HG02798 (cell line): ENCODE measurements around the gene PPP6R3.

Source experiments
- ATAC-seq: cut with Tn5 transposase; IDR thresholded peaks from one replicate; pipeline ENCODE4 v1.9.1; 2021; ENCODE audit warnings: mild to moderate bottlenecking; ENCODE audit not compliant: unreplicated experiment, poor library complexity

Gene PPP6R3, protein sequence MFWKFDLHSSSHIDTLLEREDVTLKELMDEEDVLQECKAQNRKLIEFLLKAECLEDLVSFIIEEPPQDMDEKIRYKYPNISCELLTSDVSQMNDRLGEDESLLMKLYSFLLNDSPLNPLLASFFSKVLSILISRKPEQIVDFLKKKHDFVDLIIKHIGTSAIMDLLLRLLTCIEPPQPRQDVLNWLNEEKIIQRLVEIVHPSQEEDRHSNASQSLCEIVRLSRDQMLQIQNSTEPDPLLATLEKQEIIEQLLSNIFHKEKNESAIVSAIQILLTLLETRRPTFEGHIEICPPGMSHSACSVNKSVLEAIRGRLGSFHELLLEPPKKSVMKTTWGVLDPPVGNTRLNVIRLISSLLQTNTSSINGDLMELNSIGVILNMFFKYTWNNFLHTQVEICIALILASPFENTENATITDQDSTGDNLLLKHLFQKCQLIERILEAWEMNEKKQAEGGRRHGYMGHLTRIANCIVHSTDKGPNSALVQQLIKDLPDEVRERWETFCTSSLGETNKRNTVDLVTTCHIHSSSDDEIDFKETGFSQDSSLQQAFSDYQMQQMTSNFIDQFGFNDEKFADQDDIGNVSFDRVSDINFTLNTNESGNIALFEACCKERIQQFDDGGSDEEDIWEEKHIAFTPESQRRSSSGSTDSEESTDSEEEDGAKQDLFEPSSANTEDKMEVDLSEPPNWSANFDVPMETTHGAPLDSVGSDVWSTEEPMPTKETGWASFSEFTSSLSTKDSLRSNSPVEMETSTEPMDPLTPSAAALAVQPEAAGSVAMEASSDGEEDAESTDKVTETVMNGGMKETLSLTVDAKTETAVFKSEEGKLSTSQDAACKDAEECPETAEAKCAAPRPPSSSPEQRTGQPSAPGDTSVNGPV

DNA sequence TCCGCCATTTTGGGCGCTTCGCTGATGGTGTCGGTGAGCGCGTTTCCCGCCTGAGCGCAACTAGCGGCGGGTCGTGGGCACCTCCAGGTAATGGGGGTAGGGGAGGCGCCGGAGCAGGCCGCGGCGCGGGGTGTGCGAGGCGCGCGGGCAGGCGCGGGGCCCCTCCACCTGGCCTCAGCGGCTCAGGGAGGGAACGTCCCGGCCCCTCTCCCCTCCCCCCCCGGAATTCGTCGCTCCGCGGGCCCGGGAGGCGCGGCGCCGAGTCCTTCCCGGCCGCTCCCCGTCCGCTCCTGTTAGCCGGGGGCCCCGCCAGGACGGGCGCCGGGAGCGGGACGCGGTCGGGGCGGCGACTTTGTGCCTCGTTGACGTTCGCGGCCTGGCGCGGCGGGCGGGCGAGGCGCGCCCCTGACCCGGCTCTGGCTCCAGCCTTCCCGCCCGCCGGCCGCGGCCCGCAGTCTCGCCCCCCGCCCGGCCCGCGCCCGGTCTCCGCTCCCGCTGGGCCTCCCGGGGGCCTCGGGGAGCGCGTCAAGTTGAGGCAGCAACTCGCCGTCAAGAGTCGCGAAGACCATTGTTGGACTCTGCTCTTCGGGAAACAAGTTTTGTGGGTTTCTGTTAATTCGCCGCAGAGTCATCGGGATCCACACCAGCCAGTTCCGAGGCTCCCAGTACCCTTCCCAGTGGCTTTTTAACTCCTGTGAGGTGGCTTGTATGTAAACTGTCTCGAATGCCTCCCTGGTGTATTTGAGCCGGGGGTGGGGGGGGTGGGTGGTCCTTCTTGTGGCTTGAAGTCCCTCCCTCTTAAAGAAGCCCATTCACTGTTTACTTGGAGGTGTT lies at the start of gene PPP6R3:
TSS of gene PPP6R3 (plus strand) at position 12 of the 834 bp plus-strand sequence. CDS start 76,913 bp downstream, outside the sequence.
- no peak for ATAC-seq

DNA sequence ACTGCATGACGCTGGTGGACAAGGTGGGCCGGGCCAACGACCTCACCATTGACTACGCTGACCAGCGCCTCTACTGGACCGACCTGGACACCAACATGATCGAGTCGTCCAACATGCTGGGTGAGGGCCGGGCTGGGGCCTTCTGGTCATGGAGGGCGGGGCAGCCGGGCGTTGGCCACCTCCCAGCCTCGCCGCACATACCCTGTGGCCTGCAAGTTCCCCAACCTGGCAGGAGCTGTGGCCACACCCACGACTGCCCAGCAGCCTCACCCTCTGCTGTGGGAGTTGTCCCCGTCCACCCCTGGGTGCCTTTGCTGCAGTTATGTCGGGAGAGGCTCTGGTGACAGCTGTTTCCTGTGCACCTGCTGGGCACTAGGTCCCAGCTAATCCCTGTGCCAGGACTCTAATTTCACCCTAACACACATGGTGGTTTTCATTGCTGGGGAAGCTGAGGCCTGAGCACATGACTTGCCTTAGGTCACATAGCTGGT lies 49.0 kb upstream of the PPP6R3 start:
- ATAC-seq: no peak

DNA sequence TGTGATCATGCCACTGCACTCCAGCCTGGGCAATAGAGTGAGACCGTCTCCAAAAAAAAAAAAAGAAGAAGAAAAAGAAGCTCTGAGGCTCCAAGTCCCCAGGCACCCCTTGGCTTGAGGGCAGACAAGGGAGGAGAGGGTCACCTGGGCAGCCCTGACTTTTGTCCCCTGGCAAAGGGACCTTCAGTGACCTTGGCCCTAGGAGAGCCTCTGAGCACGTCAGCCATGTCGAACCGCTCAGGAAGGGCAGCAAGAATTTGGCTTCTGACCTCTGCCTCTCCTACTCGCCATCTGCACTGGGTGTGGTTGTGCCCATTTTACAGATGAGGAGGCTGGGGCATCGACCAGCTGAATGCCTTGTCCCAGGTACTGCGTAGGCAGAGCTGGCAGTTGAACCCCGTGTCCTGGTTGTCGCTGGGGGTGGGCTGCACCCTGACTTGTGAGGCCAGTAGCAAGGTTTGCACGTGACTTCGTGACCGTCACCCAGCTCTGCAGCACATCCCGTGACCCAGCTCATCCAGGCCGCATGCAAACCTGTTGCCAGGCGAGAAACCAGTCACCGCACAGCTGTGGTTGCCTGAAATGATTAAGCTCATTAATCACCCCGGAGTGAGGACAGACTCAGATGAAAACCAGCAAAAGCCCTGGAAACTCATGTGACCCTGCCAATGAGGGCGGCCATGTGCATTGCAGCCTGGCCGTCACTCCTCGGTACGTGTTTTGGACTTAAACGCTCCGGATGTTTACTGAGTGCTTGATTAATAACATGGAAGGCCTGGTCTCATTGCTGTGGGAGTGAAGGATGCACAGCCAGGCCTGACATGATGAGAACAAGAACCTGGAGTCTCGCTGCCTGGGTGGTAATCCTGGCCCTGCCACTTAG lies 47.7 kb upstream of the PPP6R3 start:
- peak; percentile 53 for ATAC-seq

DNA sequence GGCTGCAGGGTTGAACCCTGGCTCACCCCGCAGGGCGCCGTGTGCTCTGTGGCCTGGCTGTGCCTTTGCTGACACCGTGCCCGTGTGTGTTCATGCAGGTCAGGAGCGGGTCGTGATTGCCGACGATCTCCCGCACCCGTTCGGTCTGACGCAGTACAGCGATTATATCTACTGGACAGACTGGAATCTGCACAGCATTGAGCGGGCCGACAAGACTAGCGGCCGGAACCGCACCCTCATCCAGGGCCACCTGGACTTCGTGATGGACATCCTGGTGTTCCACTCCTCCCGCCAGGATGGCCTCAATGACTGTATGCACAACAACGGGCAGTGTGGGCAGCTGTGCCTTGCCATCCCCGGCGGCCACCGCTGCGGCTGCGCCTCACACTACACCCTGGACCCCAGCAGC lies 47.0 kb upstream of the PPP6R3 start:
- no peak for ATAC-seq

DNA sequence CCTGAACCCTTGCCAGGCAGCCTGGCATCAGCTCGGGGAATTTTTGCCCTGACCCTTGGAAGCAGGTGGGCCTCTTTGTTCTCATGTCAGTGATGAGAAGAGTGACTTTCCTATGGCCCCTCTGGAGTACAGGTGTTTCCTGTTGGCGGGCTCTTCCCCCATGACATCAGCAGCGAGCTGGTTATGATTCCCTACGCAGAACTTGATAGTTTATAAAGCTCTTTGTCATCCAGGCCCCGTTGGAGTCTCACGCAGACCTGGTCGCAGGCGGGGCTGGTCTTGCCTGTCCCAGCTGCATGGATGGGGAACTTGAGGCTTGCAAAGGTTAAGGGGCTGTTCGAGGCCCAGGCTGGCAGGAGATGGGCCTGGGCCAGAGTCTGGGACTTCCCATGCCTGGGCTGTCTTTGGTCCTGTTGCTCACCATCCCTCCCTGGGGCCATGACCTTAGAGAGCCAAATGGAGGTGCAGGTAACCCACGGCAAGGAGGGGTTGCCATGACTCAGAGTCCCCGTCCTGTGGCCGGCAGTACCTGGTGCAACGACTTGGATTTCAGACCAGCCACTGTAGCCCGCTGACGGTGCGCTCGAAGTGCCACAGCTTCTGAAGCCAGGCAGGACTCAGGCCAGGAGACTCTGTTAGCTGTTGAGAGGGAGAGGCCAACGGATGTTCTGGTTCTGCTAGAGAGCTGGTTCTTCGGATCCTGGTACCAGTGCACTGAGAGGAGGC lies 45.9 kb upstream of the PPP6R3 start:
- no peak for ATAC-seq

DNA sequence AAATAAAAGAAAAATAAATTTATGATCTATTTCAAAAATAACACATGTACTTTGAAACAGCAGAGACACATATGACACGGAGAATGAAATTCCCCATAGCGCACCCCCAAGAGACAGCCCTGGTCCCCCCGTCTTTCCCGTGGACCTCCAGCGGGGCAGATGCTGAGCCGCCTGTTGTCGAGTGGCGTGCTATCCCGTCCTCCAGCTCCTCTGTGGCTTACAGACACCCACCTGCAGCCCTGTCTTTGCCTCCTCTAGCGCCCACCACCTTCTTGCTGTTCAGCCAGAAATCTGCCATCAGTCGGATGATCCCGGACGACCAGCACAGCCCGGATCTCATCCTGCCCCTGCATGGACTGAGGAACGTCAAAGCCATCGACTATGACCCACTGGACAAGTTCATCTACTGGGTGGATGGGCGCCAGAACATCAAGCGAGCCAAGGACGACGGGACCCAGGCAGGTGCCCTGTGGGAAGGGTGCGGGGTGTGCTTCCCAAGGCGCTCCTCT lies 44.4 kb upstream of the PPP6R3 start:
- no peak for ATAC-seq

DNA sequence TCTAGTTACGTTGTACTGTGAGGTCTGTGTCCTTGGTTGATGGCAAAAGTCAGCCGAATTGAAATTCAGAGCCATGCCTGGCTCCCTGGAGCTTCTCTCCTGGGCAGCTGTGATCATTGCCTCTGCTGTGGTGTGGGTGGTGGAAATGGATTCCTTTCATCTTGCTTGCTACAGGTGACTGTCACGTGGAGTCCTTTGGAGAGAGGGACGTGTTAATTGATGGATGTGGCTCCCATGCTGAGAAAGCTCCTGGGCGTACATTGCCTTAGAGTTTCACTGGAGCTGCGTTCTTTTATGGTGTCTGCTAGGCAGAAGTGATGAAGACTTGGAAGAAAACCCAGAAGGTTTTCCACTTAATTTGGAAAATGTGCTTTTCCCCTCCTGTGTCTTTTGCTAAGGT lies 41.9 kb upstream of the PPP6R3 start:
- no peak for ATAC-seq

DNA sequence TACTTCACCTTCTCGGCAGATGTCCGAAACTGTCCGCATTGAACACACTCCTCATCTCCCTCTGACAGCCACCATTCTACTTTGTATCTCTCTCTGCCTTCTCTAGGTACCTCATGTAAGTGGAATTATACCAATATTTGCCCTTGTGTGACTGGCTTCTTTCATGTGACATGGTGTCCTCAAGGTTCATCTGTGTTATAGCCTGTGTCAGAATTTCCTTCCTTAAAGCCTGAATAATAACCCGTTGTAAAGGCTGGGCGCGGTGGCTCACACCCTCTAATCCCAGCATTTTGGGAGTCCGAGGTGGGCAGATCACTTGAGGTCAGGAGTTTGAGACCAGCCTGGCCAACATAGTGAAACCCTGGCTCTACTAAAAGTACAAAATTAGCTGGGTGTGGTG lies 40.4 kb upstream of the PPP6R3 start:
- no peak for ATAC-seq

DNA sequence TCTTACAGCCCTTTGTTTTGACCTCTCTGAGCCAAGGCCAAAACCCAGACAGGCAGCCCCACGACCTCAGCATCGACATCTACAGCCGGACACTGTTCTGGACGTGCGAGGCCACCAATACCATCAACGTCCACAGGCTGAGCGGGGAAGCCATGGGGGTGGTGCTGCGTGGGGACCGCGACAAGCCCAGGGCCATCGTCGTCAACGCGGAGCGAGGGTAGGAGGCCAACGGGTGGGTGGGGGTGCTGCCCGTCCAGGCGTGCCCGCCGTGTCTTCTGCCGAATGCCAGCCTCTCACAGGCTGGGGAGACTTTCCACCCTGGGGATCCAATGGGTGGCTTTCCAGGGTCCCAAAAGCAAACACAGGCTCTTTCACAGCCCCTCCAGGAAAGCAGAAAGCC lies 37.1 kb upstream of the PPP6R3 start:
- ATAC-seq: no peak

DNA sequence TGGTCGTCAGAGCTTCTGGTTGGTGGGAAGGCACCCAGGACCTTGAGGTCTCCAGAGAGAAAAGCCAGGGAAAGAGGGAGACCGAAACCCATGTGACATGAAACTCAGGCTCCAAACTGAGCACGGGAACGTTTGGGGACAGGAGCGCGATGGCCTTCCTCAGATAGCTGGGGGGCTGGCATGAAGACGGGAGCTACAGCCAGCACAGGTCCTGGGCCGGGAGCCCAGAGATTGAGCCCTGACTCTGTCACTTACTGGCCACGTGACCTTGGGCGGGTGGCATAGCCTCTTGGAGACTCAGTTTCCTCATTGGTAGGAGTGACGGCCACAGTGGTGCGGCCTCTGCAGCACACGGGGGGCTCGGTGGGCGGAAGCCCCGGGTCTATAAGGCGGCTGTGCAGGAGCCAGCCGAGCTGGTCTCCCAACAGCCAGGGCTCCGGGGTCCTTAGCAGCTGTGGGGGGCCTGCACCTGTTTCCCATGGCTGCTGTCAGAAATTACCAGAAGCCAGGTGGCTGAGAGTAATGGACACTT lies 36.4 kb upstream of the PPP6R3 start:
- ATAC-seq: no peak

DNA sequence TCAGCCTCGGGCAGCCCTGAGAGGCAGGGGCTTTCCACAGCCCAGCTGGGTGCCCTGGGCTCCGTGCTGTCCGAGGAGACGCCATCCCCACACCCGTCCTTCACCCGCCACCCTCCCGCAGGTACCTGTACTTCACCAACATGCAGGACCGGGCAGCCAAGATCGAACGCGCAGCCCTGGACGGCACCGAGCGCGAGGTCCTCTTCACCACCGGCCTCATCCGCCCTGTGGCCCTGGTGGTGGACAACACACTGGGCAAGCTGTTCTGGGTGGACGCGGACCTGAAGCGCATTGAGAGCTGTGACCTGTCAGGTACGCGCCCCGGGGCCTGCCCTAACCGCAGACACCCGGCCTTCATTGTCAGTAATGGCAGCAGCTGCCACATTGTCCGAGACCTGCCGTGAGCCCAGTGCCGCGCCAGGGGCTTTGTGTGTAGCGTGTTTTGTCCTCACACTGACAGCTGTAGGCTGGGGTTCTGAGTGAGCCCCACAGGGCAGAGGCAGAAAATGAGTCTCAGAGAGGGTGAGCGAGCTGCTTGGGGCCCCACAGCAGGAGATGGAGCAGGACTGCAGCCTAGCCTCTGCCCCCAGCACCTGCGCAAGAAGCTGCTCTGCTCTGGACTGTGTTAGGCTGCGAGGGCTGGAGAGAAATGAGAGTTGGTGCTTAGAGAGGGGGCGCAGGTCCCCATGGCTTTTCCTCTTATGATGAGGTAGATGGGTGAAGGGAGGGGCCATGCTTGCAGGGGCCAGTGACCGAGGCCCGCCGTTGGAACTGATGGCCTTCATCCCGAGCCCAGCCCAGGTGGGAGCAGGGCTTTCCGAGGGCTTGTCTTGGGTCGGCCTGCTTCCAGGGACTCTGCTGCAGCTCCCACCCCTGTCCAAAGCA lies 35.3 kb upstream of the PPP6R3 start:
- no peak for ATAC-seq

DNA sequence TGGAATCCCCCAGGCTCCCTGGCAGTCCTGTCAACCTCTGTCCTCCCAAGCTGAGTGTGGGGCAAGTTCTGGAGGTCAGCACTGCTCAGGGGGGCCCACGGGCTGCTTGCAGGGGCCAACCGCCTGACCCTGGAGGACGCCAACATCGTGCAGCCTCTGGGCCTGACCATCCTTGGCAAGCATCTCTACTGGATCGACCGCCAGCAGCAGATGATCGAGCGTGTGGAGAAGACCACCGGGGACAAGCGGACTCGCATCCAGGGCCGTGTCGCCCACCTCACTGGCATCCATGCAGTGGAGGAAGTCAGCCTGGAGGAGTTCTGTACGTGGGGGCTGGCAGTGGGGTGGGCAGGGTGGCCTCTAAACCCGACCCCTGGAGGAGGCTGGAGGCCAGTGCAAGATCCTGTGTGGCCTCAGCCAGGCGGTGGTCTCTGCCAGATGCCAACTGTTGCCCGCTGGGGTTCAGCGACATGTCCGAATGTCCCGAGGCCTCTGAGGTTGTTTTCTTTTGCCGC lies 34.6 kb upstream of the PPP6R3 start:
- ATAC-seq: no peak

DNA sequence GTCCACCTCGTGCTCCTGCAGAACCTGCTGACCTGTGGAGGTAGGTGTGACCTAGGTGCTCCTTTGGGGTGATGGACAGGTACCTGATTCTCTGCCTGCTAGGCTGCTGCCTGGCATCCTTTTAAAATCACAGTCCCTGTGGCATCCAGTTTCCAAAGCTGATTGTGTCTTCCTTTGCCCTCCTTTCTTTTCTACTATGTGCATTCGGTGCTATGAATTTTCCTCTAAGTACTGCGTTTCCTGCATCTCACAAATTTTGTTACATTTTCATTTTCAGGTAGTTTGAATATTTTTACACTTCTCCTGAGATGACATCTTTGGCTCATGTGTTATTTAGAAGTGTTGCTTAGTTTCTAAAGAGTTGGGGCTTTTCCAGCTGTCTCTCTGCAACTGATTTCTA lies 30.9 kb upstream of the PPP6R3 start:
- no peak for ATAC-seq

DNA sequence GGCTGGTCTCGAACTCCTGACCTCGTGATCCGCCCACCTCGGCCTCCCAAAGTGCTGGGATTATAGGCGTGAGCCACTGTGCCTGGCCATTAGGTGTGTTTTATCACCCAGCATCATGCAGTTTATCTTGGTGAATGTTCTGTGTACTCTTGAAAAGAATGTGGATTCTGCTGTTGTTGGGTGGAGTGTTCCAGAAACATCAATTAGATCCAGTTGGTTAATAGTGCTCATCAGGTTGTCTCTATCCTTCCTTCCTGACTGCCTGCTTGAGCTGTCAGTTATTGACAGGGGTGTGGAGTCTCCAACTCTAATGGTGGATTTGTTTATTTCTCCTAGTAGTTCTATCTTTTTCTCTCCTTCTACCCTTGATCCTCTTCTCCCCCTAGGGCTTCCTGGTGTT lies 30.2 kb upstream of the PPP6R3 start:
- no peak for ATAC-seq

DNA sequence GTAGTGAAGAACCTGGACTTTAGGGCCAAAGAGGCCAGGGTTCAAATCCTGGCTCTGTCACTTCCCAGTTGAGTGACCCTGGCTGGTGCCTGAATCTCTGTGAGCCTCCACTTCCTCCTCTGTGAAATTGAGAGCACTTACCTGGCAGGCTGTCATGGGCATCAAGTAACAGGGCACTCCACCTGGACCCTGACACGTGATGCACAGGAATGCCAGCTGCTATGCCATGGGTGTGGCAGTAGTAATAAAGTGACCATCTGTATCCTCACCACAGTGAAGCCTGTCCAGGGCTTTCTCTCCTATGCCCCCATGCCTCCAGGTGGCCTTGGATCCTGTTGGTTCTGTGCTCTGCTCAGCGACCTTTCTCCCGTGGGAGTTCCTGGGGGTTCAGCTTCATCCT lies 29.8 kb upstream of the PPP6R3 start:
- no peak for ATAC-seq

DNA sequence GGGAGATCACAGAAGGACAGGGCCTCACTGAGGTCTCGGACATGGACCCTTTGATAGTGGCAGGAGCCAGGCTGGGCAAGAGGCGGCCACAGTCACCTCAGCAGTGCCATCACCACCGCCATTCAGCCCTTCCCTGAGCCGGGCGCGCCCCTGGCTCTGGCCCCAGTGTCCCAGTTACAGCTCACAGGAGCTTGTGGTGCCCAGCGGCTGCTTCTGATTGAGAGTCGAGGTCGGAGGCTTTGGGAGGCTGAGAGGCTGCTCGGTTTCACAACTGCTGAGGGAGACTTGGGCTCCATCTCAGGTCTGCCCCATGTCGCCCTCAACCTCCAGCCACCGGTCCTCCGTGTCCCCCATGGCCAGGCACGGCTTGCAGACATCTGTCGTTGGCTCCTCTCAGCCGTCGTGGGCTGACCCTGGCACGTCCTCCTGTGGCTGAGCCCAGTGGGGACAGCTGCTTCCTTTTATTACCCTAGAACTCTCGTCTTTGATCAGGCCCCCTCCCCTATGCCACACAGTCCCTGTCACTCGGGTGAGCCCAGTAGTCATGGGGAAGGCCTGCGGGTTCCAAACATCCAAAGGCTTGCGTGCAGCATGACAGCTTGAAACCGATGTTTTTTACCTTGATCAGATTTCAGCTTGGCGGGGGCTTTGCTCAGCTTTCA lies 28.4 kb upstream of the PPP6R3 start:
- no peak for ATAC-seq

DNA sequence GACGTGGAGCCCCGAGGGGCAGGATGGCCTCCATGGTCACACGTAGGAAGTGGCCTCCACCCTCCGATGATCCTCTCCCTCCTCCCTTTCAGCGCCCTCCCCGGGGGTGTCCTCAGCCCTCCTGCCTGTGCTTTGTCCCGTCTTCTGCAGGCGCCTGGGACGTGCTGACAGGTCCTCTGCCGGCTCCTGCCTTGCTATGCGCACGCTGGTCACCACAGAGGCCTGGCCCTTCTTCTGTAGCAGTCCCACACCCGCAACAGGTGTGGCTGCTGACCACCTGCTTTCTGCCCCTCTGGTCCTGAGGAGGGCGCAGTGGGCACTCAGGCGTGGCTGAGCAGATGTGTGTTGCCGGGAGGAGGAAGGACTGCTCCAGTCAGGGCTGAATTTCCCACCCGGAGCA lies 27.7 kb upstream of the PPP6R3 start:
- no peak for ATAC-seq
